ENCODE measurements around the gene PRMT7.

Gene PRMT7

DNA sequence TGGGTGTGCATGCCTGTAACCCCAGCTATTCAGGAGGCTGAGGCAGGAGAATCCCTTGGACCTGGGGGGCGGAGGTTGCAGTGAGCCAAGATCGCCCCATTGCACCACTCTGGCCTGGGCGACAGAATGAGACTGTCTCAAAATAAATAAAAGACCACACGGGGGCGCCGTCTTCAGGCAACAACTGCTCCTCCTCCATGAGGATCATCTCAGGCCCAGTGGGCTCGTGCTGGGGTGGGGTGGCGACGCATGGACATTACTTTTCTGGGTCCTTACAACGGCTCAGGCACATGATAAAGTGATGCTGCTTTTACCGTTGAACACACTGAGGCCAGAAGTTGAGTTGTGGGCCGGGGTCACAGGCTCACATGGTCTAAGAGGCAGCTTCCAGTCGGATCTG lies 56.2 kb downstream of the PRMT7 start:
- DNase-seq: peak; percentile 40

DNA sequence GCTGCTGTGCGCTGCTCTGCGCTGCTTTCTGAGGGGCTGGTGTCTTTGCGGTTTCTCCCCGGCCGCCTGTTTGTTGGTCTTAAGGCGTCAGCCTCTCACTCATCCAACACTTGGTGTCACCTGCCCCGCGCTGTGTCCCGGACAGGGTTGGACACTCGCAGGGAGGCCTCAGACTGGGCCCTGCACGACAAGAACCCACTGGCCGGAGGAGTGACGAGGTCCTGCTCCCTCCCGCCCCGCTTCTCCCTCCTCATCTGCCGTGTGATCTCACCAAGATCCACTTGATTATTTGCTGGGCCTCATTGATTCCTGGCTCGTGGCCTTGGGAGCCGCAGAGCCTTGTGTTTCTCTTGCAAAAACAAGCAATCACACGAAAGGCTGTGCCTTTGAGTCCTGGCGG lies 56.6 kb downstream of the PRMT7 start:
- no peak for DNase-seq

DNA sequence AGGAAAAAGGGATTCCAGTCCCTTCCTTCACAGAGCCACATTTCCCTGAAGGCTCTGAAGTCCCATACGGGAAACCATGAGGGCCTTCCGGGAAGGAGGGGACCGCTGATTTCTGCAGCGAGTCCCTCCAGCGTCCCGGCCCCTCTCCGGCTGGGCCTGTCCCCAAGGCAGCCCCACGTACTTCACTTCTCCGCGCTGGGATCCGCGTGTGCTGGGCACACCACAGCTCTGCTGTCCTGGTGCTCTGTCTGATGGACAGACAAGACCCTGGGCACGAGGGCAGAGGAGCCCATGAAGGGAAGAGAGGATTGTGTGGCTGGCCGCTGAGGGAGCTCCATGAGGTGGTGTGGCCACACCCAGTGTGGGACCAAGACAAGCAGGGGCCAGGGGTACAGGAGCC lies 57.1 kb downstream of the PRMT7 start:
- DNase-seq: no peak

DNA sequence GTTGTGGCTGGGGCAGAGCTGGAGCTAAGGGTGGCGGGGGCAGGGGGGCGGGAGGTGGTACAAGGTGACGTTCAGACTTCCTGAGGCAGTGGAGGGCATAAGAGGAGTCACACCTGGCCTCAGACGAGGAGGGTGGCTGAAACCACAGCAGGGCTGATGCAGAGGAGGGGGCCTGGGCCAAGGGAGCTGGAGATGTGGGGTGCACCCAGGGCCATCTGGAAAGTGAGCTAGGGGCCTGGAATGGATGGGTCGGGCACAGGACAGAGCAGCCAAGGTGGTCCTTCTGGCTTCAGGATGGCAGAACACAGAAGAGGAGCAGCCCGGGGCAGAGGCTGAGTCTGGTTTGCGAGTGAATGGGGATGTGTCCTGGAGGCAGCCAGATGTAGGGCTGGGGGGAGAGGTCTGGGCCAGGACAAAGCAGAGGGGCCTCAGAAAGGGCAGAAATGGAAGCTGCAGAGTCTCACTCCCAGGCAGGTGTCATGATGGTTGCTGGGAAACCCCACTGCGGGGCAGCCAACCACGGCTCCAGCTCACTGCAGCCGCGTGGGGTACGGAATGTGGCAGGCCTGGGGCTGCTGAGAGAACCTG lies 57.6 kb downstream of the PRMT7 start:
- DNase-seq: no peak

DNA sequence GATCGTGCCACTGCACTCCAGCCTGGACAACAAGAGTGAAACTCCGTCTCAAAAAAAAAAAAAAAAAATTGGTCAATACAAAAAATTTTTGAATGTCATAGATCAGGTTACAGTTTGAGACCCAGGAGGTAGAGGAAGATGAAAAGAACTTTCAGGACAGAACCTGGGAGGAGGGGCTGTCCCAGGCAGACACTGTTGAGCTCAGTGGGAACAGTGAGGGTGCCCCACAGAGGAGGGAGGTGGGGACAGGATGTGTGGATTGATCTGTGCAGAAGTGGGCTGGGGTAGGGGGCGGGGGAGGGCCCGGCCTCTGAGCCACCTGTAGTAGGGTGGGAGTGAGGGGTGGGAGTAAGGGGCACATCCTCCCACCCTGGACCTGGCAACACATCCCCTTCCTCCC lies 58.3 kb downstream of the PRMT7 start:
- no peak for DNase-seq

DNA sequence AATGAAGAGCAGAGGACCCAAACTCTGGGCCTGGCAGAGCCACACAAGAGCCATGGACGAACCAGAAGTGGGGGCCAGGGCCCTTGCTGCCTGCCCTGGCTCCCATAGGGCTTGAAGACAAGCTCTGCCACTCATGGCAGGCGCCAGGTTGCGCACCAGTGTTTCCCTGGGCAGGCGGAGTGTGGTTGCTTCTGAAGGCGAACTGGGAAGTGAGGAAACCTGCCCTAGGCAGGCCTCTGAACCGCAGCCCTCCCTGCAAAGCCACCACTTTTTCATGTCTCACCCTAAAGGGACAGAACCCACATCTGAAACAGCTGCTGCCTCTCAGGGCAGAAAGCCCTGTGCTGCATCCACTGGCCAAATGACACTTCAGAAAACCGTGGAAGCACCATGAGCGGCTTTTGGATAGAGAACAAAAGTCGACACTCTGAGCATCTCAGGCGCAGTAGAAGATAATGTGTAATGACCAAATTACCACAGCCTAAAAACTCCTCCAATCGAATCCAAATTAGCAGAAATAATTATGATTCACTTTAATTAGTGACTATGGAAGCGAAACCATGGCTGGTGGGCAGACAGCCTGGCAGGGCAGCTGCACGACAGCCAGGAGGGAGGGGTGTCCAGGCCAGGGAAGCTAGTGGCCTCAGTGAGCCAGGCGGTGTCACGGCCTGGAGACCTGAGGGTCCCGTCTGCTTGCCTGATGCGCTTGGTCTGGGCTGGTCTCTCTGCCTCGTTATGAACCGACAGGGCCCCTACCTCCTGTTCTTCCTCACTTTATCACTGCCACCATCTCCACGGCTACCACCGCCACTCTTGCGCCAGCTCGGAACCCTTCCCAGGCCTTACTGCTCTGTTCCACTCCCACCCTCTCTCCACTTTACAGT lies 59.1 kb downstream of the PRMT7 start:
- peak; percentile 29 for DNase-seq

DNA sequence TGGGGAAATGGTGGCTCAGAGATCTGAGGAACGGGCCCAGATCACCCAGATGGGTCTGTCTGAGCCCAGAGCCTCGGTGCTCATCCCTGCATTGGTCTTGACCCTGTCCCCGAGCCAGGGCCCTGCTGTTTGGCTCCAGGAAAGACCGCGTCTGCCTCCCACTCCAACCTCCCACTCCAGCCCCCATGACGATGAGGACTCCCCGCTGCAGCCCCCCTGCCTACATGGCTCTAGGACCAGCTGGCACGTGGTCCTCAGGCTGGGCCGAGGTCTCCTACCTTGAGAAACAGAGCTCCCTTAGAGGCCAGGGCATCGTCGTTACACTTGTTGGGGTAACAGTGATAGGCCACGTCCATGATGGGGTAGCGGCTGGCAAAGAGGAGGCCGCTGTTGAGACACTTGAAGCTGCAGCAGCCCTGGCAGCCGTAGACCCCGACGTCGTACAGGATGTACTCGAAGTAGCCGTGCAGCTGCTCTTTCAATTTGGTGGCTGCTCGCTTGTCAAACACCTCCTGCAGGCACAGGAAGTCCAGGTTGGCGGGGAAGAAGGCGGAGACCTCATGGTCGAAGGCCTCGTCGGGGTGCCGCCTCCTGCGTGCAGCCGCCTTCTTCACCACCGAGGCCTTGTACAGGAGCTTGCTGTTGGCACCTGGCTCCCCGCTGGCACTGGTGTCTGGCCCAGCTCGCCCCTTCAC lies 59.9 kb downstream of the PRMT7 start:
- peak; percentile 42 for DNase-seq

DNA sequence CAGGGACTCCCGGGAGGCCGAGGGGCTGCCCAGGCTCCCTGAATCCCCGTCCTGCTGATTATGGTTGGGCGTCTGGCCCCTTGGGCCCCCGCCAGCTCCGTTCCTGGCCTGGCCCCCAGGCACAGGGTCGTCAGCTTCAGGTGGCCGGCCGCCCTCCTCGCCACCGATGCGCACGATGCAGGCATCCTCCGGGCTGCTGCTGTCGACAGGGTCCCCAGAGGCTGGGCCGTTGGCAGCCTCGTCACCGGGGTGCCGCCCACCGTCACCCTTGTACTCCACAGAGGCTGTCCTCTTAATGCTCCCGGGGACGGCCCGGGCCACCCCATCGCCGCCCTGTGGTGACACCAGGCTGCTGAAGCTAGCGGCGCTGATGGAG lies 60.4 kb downstream of the PRMT7 start:
- no peak for DNase-seq

DNA sequence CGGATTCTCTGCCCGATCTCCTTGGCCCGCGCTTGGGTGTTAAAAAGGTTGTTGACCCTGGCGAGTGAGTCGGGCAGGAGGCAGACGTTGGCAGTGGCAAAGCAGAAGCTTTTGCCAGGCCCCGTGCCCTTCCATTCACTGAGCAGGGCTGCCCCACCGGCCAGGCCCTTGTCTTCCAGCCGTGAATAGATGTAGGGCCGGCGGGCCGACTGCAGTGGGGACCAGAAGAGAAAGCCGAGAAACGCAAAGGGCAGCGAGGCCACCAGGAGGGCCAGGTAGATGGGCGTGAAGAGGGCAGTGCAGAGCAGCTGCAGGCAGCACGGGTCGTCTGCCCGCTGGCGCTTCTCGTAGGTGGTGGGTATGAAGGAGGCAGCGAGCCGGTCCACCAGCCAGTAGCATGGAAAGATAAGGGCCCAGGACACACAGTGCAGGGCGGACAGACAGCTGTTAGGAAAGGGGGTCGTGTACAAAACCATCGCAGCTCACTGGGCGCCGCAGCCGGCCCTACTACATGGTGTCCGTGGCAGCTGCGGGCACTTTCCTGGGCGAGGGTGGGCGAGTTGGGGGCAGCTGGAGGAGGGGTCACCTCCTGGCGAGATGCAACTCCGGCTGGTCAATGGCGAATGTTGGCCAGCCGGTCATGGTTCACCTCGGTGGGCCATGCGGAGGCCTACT lies 61.0 kb downstream of the PRMT7 start:
- no peak for DNase-seq

DNA sequence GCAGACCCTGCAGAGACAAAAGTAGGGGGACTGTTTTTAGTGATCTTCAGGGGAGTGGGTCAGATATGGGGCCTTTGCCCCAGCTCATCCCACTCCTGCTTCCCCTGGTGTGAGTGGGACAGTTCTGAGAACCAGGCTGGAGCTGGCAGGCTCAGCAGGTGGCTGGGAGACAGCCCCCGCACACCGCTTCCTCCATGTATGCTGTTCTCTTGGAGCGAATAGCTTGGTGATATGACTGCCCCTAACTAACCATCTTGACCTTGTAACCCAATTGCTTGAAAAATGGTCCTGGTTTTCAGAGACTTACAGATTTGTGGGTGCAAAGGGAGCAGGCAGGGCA lies 61.5 kb downstream of the PRMT7 start:
- no peak for DNase-seq

DNA sequence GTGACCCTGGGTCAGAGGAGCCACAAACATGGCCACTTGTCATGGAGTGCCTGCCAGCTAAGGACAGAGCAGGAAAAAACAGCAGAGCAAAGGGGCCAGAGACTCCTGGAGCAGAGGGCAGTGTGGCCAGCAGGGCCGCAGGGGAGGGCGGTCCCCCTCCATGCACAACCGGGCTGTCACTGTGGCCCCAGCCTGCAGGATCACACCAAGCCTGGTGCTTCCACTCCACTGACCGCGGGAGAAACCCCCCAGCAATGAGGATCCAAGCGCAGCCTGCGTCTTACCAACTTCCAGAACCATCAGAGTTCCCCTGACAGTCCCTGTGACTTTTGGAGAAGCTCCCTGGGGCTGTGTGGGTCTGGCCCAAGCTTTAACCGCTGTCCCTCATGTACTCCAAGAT lies 62.0 kb downstream of the PRMT7 start:
- no peak for DNase-seq

DNA sequence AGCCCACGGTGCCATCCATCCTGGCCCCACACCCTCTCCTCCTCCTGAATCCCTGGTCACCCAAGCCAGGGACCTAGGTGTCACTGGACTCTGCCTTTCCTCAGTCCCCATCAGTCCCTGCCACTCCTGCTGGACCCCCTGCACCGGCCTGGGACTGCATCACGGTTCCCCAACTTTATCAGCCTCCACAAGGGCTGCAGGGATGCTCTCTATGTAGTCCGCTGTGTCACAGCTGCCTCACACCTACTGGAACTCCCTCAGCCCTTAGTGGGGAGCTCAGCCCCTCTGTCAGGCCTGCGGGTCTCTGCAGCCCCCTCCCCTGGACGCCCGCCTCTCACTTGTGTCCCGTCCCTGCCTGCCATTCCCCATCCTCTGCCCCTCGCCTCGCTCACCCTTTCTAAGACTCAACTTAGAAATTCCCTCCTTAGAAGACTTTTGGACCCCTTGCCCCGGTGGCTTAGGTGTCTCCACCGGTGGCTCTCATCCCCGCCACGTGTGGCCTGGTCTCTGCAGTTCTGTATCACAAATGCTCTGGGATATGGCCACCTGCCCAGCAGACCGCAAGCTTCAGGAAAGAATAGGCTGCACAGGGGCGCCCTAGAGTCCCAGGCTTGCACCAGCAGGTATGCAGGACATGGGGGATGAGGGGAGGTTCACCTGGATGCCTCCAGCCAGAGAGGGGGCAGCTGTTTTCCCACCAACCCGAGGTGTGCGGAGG lies 62.9 kb downstream of the PRMT7 start:
- DNase-seq: no peak

DNA sequence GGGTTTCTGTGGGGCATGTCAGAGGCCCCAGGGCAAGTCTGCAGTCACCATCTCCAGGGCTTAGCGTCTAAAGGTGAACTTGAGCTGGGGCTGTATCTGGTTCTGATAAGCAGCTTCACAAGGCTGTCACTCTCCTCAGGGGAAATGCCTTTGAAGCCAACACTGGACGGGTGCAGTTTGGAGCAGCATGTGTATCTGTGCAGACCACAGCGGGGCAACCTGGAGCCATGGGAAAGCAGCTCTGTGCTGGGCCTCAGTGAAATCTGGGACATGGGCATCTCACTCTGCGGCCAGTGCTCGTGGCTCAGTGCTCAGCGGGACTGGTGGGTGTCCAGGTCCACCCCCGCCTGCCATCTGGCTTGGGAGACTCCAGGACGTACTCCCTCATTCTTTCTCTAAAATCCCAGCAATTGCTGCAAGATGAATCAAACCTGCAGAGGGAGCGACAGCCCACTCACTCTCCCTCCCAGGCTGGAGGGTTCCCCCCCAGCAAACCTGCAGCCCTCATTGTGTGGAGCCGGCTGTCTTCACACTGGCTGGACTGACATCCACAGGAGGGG lies 63.5 kb downstream of the PRMT7 start:
- no peak for DNase-seq

DNA sequence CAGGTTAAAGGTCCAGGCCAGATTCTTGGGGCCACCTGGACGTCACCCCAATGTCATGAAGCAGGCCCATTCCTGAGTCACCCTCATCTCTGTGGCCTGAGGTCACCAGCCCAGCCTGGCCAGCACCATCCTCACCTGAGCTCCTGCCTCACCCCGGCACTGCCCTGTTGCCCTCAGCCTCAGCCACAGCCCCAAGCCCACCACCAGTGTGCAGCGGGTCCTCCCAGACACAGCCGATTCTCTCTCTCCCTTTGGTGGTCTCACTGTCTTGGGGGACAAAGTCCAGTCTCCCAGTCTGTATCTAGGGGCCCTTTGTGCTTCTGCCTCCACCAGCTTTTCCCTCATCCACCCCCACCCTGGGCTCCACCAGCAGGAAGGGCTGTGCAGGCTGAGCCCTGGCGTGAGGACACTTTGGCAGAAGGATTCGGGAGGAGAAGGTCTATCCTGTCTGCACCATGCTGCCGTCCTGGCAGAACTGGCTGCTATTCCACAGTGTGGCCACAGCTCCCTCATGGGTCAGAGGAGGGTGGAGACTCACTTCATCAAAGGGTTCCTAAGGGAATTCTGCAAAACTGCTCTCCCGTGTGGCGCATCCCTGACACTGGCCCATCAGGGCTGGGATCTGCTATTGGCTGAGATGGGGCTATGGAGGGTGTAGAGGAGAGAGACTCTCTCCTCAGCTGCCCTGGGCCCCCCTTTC lies 64.3 kb downstream of the PRMT7 start:
- no peak for DNase-seq

DNA sequence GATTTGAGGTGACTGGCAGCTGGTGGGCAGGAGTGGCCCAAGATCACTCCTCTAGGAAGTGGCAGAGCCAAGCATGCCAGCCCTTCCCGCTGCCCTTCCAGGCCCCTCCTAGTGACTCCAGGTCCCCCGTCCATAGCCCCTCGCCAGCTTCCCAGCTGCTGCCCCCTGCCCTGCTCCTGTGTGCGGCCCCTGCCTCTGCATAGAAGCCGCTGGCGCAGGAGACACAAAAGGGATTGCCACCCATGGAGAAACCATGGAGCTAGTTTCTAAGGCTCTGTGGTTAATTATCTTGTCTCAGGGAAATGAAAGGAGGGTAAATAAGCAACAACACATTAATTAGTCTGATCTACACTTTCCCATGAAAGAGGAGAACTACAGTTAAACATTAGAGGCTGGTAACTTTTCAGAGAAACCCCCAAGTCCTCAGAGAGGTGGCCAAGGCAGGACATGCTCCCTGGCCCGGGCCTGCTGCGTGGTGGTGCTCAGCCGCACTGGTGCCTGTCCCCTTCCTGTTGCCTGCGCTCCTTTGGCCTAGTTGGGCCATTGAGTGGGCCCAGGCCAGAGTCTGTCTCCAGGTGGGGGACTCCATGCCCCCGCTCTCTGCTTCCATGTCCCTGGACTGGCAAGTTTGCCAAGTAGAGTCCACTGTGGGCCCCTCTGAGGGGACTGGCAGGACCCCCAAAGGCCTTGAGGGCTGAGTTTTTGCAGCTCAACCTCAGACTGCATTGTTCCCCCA lies 65.2 kb downstream of the PRMT7 start:
- DNase-seq: no peak

DNA sequence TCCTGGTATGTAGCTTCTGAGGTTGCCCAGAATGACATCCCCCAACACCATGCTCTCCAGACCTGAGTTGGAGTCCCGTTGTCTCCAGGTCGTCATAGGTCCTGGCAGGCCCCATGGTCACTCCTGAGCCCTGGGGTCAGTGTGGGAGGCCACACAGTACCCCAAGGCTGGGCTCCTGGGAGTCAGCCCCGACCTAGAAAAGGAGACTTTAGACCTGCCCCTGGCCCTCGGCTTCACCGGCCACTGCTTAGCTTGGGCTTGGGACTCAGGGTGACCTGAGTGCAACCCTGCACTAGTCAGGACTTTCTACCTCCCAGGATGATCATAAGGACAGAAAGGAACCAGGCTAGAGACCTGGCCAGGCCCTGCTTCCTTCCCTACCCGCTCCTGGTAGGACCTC lies 65.8 kb downstream of the PRMT7 start:
- no peak for DNase-seq

DNA sequence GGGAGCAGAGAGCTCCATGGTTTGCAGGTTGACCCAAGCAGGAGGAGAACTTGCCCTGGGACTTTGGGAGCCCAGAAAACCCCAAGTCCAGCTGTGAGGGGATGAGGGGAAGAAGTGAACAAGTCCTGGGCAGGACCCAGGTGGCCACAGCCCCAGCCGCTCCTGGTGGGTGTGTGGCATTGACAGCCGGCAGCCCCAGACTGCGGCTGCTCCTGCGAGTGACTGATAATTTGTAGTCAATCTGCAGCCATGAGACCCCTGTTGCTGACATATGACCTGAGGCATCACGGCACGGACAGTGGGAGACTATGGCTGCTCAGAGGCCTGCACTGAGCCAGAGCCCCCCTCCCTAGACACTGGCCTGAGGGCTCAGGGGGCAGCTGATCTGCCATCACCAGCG lies 66.4 kb downstream of the PRMT7 start:
- DNase-seq: no peak

DNA sequence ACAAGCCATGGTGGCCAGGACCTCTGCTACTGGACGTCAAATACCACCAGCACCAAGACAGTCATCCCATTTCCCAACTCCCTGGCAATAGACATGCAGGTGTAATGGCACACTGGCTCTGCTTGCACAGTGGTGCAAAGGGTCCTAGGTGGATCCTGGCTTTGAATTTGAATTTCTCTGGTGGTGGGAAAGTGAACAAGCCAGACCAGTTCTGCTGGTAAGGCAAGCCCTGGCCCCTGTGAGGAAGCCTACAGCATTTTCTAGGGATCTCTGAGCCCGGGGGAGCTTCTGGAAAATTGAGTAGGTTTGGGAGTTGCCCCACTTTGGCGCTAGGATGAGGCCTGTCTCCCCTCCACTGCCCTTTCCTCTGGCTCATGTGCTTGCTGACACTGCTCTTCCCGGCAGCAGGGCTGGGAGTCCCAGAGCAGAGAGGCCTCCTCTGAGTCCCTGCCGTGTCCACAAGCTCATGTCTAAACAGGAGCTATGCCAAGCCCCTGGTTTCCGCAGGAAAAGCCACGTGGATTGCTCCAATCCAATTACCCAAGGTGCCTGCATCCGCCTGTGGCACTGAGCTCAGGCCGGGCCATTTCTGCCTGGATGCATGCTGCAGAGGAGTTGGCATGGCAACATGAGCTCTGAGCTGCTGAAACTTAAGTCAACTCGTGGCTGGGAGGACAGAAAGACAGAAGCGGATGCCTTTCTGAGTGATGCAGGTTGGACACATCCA lies 67.0 kb downstream of the PRMT7 start:
- DNase-seq: no peak

DNA sequence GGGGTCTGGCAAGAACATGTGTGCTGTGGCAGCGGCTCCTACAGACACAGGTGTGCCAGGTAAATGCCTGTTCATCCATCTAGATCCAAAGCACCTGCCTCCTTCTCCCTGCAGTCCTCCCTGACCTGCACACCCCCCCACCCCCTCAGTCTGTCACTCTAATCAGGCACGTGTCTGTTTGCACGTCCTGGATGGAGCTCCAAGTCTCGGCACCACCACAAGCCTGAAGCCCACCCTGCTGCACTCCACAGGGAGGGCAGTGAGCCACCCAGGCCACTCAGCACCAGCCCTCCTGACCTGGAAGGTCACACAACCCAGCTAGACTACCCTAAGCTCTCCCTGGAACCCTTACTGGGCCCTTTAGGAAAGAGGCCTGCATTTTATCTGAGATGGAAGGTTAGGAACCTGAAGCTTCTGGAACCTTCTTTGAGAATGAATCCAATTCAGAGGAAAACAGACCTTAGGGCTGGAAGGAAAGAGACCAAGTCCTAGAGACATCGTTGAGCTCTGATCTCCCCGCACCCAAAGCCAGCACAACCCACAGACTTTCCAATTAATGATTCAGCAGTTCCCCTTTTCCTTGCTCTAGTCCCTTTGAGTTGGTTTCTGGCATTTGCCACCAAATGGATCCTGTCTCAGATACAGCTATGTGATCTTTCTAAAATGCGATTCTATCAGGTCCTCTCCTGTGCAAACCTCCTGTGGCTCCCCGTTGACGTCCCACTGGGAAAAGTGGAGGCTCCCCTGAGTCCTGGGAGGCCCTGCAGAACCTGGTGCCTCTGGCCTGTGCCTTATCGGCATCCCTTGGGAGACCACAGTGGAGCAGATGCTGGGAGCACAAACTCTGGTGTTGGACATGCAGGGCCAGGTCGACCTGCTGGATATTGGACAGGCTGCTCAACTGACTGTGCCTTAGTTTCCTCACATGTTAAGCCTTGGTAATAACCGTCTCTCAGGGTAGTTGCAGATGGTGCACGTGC lies 67.9 kb downstream of the PRMT7 start:
- DNase-seq: no peak
